Measurements from ENCODE around the gene C16orf74.
A peak's percentile ranks its signal among the peaks of the same experiment; 100 is the strongest.

Gene C16orf74

GRCh38 chr16:85750827-85751697, at the start of gene C16orf74:
TSS of gene C16orf74 (minus strand) at chr16:85751096. CDS start at chr16:85735217, 15,879 bp downstream.
- Histone ChIP-seq H3K4me3 (peak within 1 kb of the TSS; percentile 79), H3K36me3 (ENCODE audit: insufficient read depth, low read length) (no peaks in the 10 kb centered on the region), H3K27ac (no peak within 1 kb of the TSS), H3K9ac (ENCODE audit: insufficient read length) (no peak within 1 kb of the TSS), H3K9me3 (ENCODE audit: low read depth, low read length) (no peaks in the 10 kb centered on the region)
- DNase-seq (ENCODE audit: low read depth, low spot score), result no peak
- TF ChIP-seq FOXP2 (optimal IDR thresholded peaks at IDR 0.05; ENCODE audit: control extremely low read depth, extremely low read length, insufficient read depth) (no peak), EZH2 (IDR thresholded peaks at IDR 0.05) (no peak), POLR2AphosphoS5 (IDR thresholded peaks at IDR 0.05; ENCODE audit: borderline replicate concordance, low read depth, low read length) (no peak)

GRCh38 chr16:85800321-85800669, 49.4 kb upstream of the C16orf74 start:
- Histone ChIP-seq H3K9ac (ENCODE audit: insufficient read length) (peak overlapping the region; percentile 84), H3K27ac (no peak overlapping the region), H3K36me3 (ENCODE audit: insufficient read depth, low read length) (peaks cover 31% of the 10 kb centered on the region), H3K4me3 (peak overlapping the region; percentile 81), H3K9me3 (ENCODE audit: low read depth, low read length) (no peaks in the 10 kb centered on the region)
- TF ChIP-seq EZH2 (IDR thresholded peaks at IDR 0.05) (no peak), POLR2AphosphoS5 (IDR thresholded peaks at IDR 0.05; ENCODE audit: borderline replicate concordance, low read depth, low read length) (no peak), FOXP2 (optimal IDR thresholded peaks at IDR 0.05; ENCODE audit: control extremely low read depth, extremely low read length, insufficient read depth) (no peak)
- DNase-seq (ENCODE audit: low read depth, low spot score), result no peak

- DNase-seq (ENCODE audit: low read depth, low spot score), result peak; percentile 12
- peaks cover 28% of the 10 kb centered on the region for H3K36me3 ChIP-seq (ENCODE audit: insufficient read depth, low read length)
Measured at GRCh38 chr16:85799497-85800320, 48.8 kb upstream of the C16orf74 start, which contains the start of the genes COX4I1 and EMC8. TSS of gene COX4I1 (plus strand) at chr16:85799695. CDS start at chr16:85801206, 1,511 bp downstream. TSS of gene EMC8 (minus strand) at chr16:85799544. CDS start at chr16:85799295, 249 bp downstream.

GRCh38 chr16:85798901-85799496, 48.1 kb upstream of the C16orf74 start:
- Histone ChIP-seq H3K4me3 (peak overlapping the region; percentile 81), H3K27ac (no peak overlapping the region), H3K36me3 (ENCODE audit: insufficient read depth, low read length) (peaks cover 28% of the 10 kb centered on the region), H3K9ac (ENCODE audit: insufficient read length) (peak overlapping the region; percentile 84), H3K9me3 (ENCODE audit: low read depth, low read length) (no peaks in the 10 kb centered on the region)
- no peak for TF ChIP-seq POLR2AphosphoS5 (IDR thresholded peaks at IDR 0.05; ENCODE audit: borderline replicate concordance, low read depth, low read length)
- TF ChIP-seq FOXP2 (optimal IDR thresholded peaks at IDR 0.05; ENCODE audit: control extremely low read depth, extremely low read length, insufficient read depth), result no peak
- TF ChIP-seq EZH2 (IDR thresholded peaks at IDR 0.05), result no peak
- DNase-seq (ENCODE audit: low read depth, low spot score), result no peak

More at GRCh38 chr16:85799497-85800320, 48.8 kb upstream of the C16orf74 start, which contains the start of the genes COX4I1 and EMC8:
- TF ChIP-seq FOXP2 (optimal IDR thresholded peaks at IDR 0.05; ENCODE audit: control extremely low read depth, extremely low read length, insufficient read depth) (no peak), POLR2AphosphoS5 (IDR thresholded peaks at IDR 0.05; ENCODE audit: borderline replicate concordance, low read depth, low read length) (peak; percentile 71), EZH2 (IDR thresholded peaks at IDR 0.05) (no peak)
- Histone ChIP-seq H3K27ac (peak within 1 kb of the TSS; percentile 54; the same call in 1 of the 2 replicates), H3K4me3 (peak within 1 kb of the TSS; percentile 81), H3K9ac (ENCODE audit: insufficient read length) (peak within 1 kb of the TSS; percentile 84), H3K9me3 (ENCODE audit: low read depth, low read length) (no peaks in the 10 kb centered on the region)

- H3K36me3 ChIP-seq (ENCODE audit: insufficient read depth, low read length), result peaks cover 24% of the 10 kb centered on the region
- H3K27ac ChIP-seq, result no peak overlapping the region
Measured at GRCh38 chr16:85798283-85798776, 47.4 kb upstream of the C16orf74 start.

GRCh38 chr16:85796599-85796998, 45.7 kb upstream of the C16orf74 start:
- peaks cover 7% of the 10 kb centered on the region; the same call in 1 of the 2 replicates for H3K36me3 ChIP-seq (ENCODE audit: insufficient read depth, low read length)
- no peak for TF ChIP-seq FOXP2 (optimal IDR thresholded peaks at IDR 0.05; ENCODE audit: control extremely low read depth, extremely low read length, insufficient read depth)
- TF ChIP-seq POLR2AphosphoS5 (IDR thresholded peaks at IDR 0.05; ENCODE audit: borderline replicate concordance, low read depth, low read length), result no peak
- no peak for TF ChIP-seq EZH2 (IDR thresholded peaks at IDR 0.05)

More at GRCh38 chr16:85798283-85798776, 47.4 kb upstream of the C16orf74 start:
- Histone ChIP-seq H3K9ac (ENCODE audit: insufficient read length) (peak overlapping the region; percentile 84), H3K4me3 (peak overlapping the region; percentile 81), H3K9me3 (ENCODE audit: low read depth, low read length) (no peaks in the 10 kb centered on the region)
- TF ChIP-seq FOXP2 (optimal IDR thresholded peaks at IDR 0.05; ENCODE audit: control extremely low read depth, extremely low read length, insufficient read depth) (no peak), EZH2 (IDR thresholded peaks at IDR 0.05) (no peak), POLR2AphosphoS5 (IDR thresholded peaks at IDR 0.05; ENCODE audit: borderline replicate concordance, low read depth, low read length) (no peak)
- no peak for DNase-seq (ENCODE audit: low read depth, low spot score)

GRCh38 chr16:85796152-85796551, 45.3 kb upstream of the C16orf74 start:
- DNase-seq (ENCODE audit: low read depth, low spot score), result no peak
- Histone ChIP-seq H3K9ac (ENCODE audit: insufficient read length) (no peak overlapping the region), H3K27ac (no peak overlapping the region), H3K4me3 (no peak overlapping the region), H3K9me3 (ENCODE audit: low read depth, low read length) (no peaks in the 10 kb centered on the region), H3K36me3 (ENCODE audit: insufficient read depth, low read length) (peaks cover 3% of the 10 kb centered on the region; the same call in 1 of the 2 replicates)
- TF ChIP-seq EZH2 (IDR thresholded peaks at IDR 0.05) (no peak), POLR2AphosphoS5 (IDR thresholded peaks at IDR 0.05; ENCODE audit: borderline replicate concordance, low read depth, low read length) (no peak), FOXP2 (optimal IDR thresholded peaks at IDR 0.05; ENCODE audit: control extremely low read depth, extremely low read length, insufficient read depth) (no peak)

More at GRCh38 chr16:85796599-85796998, 45.7 kb upstream of the C16orf74 start:
- DNase-seq (ENCODE audit: low read depth, low spot score), result no peak
- Histone ChIP-seq H3K9ac (ENCODE audit: insufficient read length) (no peak overlapping the region), H3K4me3 (no peak overlapping the region), H3K27ac (no peak overlapping the region), H3K9me3 (ENCODE audit: low read depth, low read length) (no peaks in the 10 kb centered on the region)

Measured in SK-N-MC (cell line).